Left renal cortex interstitium (tissue), 4 donors: ENCODE results near the gene SMC1B. TPM values are rescaled to one million over a fixed set of nuclear protein-coding genes. Genes with fewer than 3 reads are reported as not detected.
"Not testable (repeated sequence)": the region's sequence is repeated elsewhere in the genome, so short reads cannot be mapped to it uniquely, and the experiment has no call there.

ENCODE experiments used
- DNase-seq, 4 donors: peaks; one replicate each; pipeline ENCODE4 v3.0.0-alpha.2; 2013; ENCODE audit warnings: low read depth in 4 of 4, low spot score in 2 of 4, missing footprints in 1 of 4
- polyA plus RNA-seq, 4 donors: library from polyadenylated mRNA; unstranded; fragments of 120-200 nt; gene quantifications; one replicate each; pipeline ENCODE4 v1.2.1, GENCODE V29; 2013; ENCODE audit not compliant: insufficient read length in 4 of 4

Gene SMC1B
- polyA plus RNA-seq, 4 donors: 0.17 to 0.33 (median 0.25) TPM

GRCh38 chr22:45422237-45422983 lies 9.0 kb upstream of the SMC1B start:
- no peak for DNase-seq

- DNase-seq: no peak
Observed at GRCh38 chr22:45421349-45422055, 8.1 kb upstream of the SMC1B start.

- no peak for DNase-seq
Observed at GRCh38 chr22:45420539-45420938, 7.1 kb upstream of the SMC1B start.

- no peak for DNase-seq
Observed at GRCh38 chr22:45420011-45420410, 6.6 kb upstream of the SMC1B start.

GRCh38 chr22:45418770-45419138 lies 5.4 kb upstream of the SMC1B start:
- no peak for DNase-seq

GRCh38 chr22:45418056-45418769 lies 4.8 kb upstream of the SMC1B start:
- DNase-seq: no peak

GRCh38 chr22:45413013-45413367 lies 409 bp downstream of the SMC1B start:
- no peak for DNase-seq

- no peak for DNase-seq
Observed at GRCh38 chr22:45407793-45408192, 5.6 kb downstream of the SMC1B start.

- no peak for DNase-seq
Observed at GRCh38 chr22:45402466-45402985, 10.9 kb downstream of the SMC1B start.

- no peak for DNase-seq
Observed at GRCh38 chr22:45399712-45400445, 13.5 kb downstream of the SMC1B start.

- DNase-seq: no peak
Observed at GRCh38 chr22:45398214-45398613, 15.2 kb downstream of the SMC1B start.

- no peak for DNase-seq
Observed at GRCh38 chr22:45397806-45398205, 15.6 kb downstream of the SMC1B start.

GRCh38 chr22:45389546-45389945 lies 23.9 kb downstream of the SMC1B start:
- no peak for DNase-seq

GRCh38 chr22:45381348-45381747 lies 32.1 kb downstream of the SMC1B start:
- no peak for DNase-seq

- DNase-seq: no peak
Observed at GRCh38 chr22:45376703-45377102, 36.7 kb downstream of the SMC1B start.

GRCh38 chr22:45376009-45376408 lies 37.4 kb downstream of the SMC1B start:
- DNase-seq: no peak

GRCh38 chr22:45373592-45373991 lies 39.8 kb downstream of the SMC1B start:
- DNase-seq: not testable (repeated sequence)

GRCh38 chr22:45366713-45367112 lies 46.7 kb downstream of the SMC1B start:
- no peak for DNase-seq

- no peak for DNase-seq
Observed at GRCh38 chr22:45359627-45360026, 53.8 kb downstream of the SMC1B start.

GRCh38 chr22:45358127-45358526 lies 55.3 kb downstream of the SMC1B start:
- DNase-seq: no peak

- no peak for DNase-seq
Observed at GRCh38 chr22:45357490-45357889, 55.9 kb downstream of the SMC1B start.
